Measurements from ENCODE around the gene SLC14A1.

The SLC14A1 gene

DNA sequence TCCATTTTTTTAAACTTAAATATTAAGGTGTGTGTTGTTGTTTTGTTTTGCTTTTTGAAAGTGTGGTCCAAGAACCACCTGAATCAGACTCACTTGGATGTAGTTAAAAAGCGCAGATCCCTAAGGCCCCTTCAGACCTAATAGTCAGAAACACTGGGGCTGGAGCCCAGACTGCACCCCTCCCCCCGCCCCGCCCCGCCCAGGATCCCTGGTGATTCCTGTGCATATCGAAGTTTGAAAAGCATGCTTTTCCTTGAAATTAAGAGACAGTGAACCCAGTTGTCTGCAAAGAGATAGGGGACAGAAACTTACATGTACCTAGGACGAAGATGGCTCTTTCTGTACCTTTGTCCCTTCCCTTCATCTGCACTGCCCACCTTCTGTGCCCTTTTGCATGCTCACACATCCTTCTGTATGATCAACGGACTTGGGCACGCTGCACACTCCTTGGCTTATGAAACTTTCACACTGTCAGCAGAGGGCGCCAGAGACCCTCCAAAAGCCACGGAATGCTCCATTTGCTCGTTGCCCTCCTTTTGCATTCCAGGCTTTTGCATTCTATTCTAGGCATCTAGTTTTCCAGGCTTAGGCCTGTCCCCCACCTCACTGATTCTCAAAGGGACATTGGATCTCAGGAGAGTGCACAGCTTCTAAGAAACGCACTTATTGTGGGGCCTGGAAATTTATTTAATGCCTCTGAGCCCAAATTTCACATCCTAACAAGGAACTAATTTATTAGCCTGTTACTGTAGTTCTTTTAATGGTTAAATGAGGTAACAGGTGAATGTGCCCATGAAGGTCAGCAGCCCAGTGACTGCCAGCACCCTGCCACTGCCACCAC lies 32.8 kb upstream of the SLC14A1 start:
- DNase-seq (ENCODE audit: low read depth), result peak; percentile 78
- TF ChIP-seq, protein P1, sequence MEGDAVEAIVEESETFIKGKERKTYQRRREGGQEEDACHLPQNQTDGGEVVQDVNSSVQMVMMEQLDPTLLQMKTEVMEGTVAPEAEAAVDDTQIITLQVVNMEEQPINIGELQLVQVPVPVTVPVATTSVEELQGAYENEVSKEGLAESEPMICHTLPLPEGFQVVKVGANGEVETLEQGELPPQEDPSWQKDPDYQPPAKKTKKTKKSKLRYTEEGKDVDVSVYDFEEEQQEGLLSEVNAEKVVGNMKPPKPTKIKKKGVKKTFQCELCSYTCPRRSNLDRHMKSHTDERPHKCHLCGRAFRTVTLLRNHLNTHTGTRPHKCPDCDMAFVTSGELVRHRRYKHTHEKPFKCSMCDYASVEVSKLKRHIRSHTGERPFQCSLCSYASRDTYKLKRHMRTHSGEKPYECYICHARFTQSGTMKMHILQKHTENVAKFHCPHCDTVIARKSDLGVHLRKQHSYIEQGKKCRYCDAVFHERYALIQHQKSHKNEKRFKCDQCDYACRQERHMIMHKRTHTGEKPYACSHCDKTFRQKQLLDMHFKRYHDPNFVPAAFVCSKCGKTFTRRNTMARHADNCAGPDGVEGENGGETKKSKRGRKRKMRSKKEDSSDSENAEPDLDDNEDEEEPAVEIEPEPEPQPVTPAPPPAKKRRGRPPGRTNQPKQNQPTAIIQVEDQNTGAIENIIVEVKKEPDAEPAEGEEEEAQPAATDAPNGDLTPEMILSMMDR (IDR thresholded peaks at IDR 0.05; ENCODE audit: insufficient read depth, low read depth, low read length, missing control alignments), result peak; percentile 88
- no peak overlapping the region for H3K4me3 ChIP-seq (ENCODE audit: low read length)

DNA sequence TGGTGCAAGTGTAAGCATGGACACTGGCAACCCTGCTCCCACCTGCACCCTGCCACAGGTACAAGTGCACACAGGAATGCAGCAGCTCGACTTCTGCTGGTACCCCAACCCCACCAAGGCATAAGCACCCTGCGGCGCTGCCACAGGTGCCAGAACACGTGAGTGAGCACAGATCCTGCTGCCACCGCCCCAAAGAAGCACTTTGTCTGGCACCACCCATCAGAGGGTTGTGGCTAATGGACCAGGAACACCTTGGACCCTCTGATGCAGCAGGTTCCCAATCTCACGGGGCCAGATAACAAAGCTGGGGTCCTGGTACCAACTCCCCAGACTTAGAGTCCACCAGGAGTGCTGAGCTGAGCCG lies 32.2 kb upstream of the SLC14A1 start:
- no peak for DNase-seq (ENCODE audit: low read depth)
- TF ChIP-seq, protein P1 (IDR thresholded peaks at IDR 0.05; ENCODE audit: insufficient read depth, low read depth, low read length, missing control alignments), result no peak
- no peak overlapping the region for H3K4me3 ChIP-seq (ENCODE audit: low read length)

- no peak for DNase-seq (ENCODE audit: low read depth)
- TF ChIP-seq, protein P1 (IDR thresholded peaks at IDR 0.05; ENCODE audit: insufficient read depth, low read depth, low read length, missing control alignments), result no peak
These were observed 21.2 kb upstream of the SLC14A1 start for GRCh38 chr18:45702708-45703265.

DNA sequence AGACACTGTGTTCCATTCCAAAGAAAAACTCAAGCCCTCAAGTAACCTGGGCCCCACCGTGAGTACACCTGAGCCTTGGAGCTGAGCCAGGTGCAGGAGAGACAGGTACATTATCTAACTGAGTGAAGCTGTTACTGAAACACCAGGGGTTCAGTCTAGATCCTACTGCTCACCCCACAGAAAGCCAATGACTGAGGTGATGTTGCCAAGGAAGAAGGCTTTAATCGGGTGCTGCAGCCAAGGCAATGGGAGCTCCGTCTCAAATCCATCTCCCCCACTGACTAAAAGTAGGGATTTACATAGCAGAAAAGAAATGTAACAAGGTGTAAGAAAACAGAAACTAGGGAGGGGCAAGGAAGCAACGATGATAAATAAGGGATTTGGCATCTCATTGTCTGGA lies 15.2 kb upstream of the SLC14A1 start:
- DNase-seq (ENCODE audit: low read depth), result no peak
- H3K4me3 ChIP-seq (ENCODE audit: low read length), result no peak overlapping the region
- TF ChIP-seq, protein P1 (IDR thresholded peaks at IDR 0.05; ENCODE audit: insufficient read depth, low read depth, low read length, missing control alignments), result no peak

More at GRCh38 chr18:45702708-45703265, 21.2 kb upstream of the SLC14A1 start:
- H3K4me3 ChIP-seq (ENCODE audit: low read length), result no peak overlapping the region

GRCh38 chr18:45712061-45712460 lies 11.9 kb upstream of the SLC14A1 start:
- TF ChIP-seq, protein P1 (IDR thresholded peaks at IDR 0.05; ENCODE audit: insufficient read depth, low read depth, low read length, missing control alignments), result no peak
- no peak for DNase-seq (ENCODE audit: low read depth)
- H3K4me3 ChIP-seq (ENCODE audit: low read length), result no peak overlapping the region

DNA sequence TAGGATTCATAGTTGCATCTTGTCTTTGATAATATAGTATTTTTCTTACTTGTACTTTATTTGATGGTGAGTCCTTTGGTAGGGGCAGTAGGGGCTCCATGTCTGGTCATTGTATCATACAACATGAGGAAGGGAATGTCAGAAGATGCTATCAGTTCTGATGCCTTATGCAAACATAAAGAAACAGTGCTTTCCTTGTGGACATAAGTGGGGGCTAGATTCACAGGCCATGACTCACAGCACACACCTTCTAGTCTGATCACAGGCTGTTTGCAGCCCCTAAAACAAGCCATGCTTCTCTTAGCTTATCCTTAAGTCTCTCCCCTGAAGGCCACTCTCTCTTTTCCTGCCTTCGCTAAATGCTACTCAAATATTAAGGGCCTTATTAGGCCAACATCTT lies 10.7 kb upstream of the SLC14A1 start:
- no peak for DNase-seq (ENCODE audit: low read depth)
- no peak overlapping the region for H3K4me3 ChIP-seq (ENCODE audit: low read length)
- TF ChIP-seq, protein P1 (IDR thresholded peaks at IDR 0.05; ENCODE audit: insufficient read depth, low read depth, low read length, missing control alignments), result no peak
